ENCODE measurements around the gene MRPL14.
A peak's percentile ranks its signal among the peaks of the same experiment; 100 is the strongest.

MRPL14 gene

GRCh38 chr6:44127186-44128019 is at the start of gene MRPL14, which contains the start of gene TMEM63B:
MRPL14 (minus strand) TSS chr6:44127452; CDS start chr6:44116611, 10,841 bp downstream.
TMEM63B (plus strand) TSS chr6:44127554; CDS start chr6:44134585, 7,031 bp downstream.
- peak; percentile 93 for DNase-seq

GRCh38 chr6:44176130-44176761 is 49.0 kb upstream of the MRPL14 start:
- DNase-seq: no peak

GRCh38 chr6:44172731-44173500 is 45.7 kb upstream of the MRPL14 start:
- DNase-seq: peak; percentile 92

- DNase-seq: no peak
These were observed 44.8 kb upstream of the MRPL14 start for GRCh38 chr6:44171899-44172546.

GRCh38 chr6:44169886-44170570 is 42.8 kb upstream of the MRPL14 start:
- DNase-seq: peak; percentile 33

- DNase-seq: peak; percentile 40
These were observed 41.9 kb upstream of the MRPL14 start for GRCh38 chr6:44169154-44169553.

- DNase-seq: no peak
These were observed 40.3 kb upstream of the MRPL14 start for GRCh38 chr6:44167567-44167966.

GRCh38 chr6:44166591-44167184 is 39.4 kb upstream of the MRPL14 start:
- no peak for DNase-seq

GRCh38 chr6:44166116-44166515 is 38.9 kb upstream of the MRPL14 start:
- no peak for DNase-seq

GRCh38 chr6:44162876-44163625 is 35.8 kb upstream of the MRPL14 start:
- no peak for DNase-seq

GRCh38 chr6:44161997-44162338 is 34.7 kb upstream of the MRPL14 start:
- DNase-seq: no peak

GRCh38 chr6:44158770-44159228 is 31.5 kb upstream of the MRPL14 start, which contains the start of gene CAPN11:
CAPN11 (plus strand) TSS chr6:44158820; CDS start chr6:44158849, 29 bp downstream.
- no peak for DNase-seq

- DNase-seq: no peak
These were observed 29.9 kb upstream of the MRPL14 start for GRCh38 chr6:44157152-44157521.

GRCh38 chr6:44156494-44157151 is 29.4 kb upstream of the MRPL14 start:
- no peak for DNase-seq

- no peak for DNase-seq
These were observed 26.8 kb upstream of the MRPL14 start for GRCh38 chr6:44154067-44154466.

- DNase-seq: no peak
These were observed 25.3 kb upstream of the MRPL14 start for GRCh38 chr6:44152533-44152932.

- no peak for DNase-seq
These were observed 24.8 kb upstream of the MRPL14 start for GRCh38 chr6:44152109-44152461.

GRCh38 chr6:44151348-44152108 is 24.3 kb upstream of the MRPL14 start:
- DNase-seq: peak; percentile 86

GRCh38 chr6:44150317-44150917 is 23.2 kb upstream of the MRPL14 start:
- no peak for DNase-seq

Measured in hematopoietic multipotent progenitor cell treated with erythropoietin and hydrocortisone succinate and interleukin-3 and kit ligand, for 6 days (in vitro differentiated cells).